ENCODE data around the gene BCR. TPM values are rescaled to one million over a fixed set of nuclear protein-coding genes. Genes with fewer than 3 reads are reported as not detected.
A peak's percentile ranks its signal among the peaks of the same experiment; 100 is the strongest.

Gene BCR
- total and polyA plus RNA-seq, 2 experiments from 2014 or later: 38.8 to 42.2 TPM

DNA sequence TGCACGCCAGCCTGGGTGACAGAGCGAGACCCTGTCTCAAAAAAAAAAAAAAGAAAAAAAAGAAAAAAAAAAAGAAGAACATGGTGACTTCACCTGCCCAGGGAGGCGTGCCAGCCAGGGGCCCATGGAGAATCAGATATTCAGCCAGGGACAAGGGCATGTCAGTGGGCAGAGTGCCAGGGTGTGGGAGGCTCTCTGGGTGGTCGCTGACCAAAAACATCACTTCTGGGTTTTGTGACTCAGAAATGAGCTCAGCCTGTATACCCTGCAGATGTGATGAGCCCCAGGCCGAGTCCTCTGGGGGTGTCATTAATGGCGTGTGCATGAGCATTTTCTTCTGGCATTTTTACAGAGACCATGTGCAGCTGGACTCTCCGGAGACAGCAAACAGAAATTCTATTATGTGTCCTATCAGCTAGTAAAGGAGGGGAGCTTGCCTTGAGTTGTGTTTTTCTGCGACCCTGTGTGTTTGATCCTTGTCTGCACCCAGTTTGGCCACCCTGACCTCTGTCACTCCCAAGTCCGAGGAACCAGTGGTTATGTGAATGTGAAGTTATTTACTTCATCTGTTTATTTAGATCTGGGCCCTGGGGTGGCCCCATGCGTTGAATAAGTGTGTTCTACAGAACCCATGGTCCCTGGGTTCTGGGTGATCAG, 53.6 kb downstream of the BCR start:
- Histone ChIP-seq H3K4me2 (peak overlapping the region; percentile 43), H2AFZ (no peak overlapping the region), H3K9me2 (replicated peaks; ENCODE audit: insufficient read depth) (no peaks in the 10 kb centered on the region), H3K9me3 (ENCODE audit: low read depth) (peaks cover 4% of the 10 kb centered on the region), H3K4me3 (no peak overlapping the region), H3K4me1 (ENCODE audit: insufficient read depth) (peaks cover 14% of the 10 kb centered on the region), H3K27me3 (no peaks in the 10 kb centered on the region), H3K27ac (peak overlapping the region; percentile 13), H4K20me1 (ENCODE audit: insufficient read depth, poor library complexity, severe bottlenecking) (peaks cover 66% of the 10 kb centered on the region), H3K79me2 (peaks cover 98% of the 10 kb centered on the region), H3K36me3 (replicated peaks; ENCODE audit: insufficient read depth, low read depth) (no peaks in the 10 kb centered on the region)
- DNase-seq (ENCODE audit: low spot score): peak; percentile 52
- WGBS (ENCODE audit: low lambda C conversion rate, missing lambda C conversion rate): 66% methylated on average over 10 of the region's 10 CpGs
- TF ChIP-seq, protein P1, sequence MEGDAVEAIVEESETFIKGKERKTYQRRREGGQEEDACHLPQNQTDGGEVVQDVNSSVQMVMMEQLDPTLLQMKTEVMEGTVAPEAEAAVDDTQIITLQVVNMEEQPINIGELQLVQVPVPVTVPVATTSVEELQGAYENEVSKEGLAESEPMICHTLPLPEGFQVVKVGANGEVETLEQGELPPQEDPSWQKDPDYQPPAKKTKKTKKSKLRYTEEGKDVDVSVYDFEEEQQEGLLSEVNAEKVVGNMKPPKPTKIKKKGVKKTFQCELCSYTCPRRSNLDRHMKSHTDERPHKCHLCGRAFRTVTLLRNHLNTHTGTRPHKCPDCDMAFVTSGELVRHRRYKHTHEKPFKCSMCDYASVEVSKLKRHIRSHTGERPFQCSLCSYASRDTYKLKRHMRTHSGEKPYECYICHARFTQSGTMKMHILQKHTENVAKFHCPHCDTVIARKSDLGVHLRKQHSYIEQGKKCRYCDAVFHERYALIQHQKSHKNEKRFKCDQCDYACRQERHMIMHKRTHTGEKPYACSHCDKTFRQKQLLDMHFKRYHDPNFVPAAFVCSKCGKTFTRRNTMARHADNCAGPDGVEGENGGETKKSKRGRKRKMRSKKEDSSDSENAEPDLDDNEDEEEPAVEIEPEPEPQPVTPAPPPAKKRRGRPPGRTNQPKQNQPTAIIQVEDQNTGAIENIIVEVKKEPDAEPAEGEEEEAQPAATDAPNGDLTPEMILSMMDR (IDR thresholded peaks at IDR 0.05; ENCODE audit: poor library complexity): no peak
- TF ChIP-seq EZH2phosphoT487 (IDR thresholded peaks at IDR 0.05; ENCODE audit: low read depth, severe bottlenecking, unreplicated experiment) (no peak), EZH2 (IDR thresholded peaks at IDR 0.05; ENCODE audit: borderline replicate concordance) (no peak)

DNA sequence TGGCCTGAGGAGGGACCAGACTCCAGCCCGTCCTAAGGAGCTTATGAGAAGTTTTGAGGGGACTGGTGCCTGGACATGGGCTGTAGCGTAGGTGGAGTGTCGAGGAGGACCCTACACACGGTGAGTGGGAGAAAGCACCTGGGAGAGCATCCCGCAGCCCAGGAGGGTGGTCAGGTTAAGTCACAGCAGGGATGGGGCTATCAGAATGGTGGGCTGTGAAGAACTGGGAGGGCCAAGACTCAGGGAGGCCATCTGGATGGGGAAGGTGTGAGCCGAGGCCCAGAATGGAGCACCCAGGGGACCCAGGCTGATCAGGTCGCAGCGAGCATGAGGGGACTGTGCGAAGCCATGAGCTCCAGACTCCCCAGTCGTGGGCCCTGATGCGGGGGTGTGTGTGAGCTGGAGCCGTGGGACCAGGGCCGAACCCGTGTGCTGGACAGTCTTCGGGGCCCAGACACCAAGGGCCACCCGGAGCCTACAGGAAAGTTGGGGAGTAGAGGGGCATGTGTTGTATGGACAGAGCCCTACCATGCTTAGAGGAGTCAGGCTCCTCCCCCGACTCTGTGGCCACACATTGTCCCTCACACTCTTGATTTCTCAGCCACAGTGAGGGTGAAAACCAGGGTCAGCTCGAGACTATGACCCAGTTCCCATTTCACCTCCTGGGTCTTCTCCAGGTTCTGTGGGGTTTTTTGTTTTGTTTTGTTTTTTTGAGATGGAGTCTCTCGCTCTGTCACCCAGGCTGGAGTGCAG, 54.3 kb downstream of the BCR start:
- Histone ChIP-seq H3K4me3 (no peak overlapping the region), H3K79me2 (peaks cover 98% of the 10 kb centered on the region), H2AFZ (no peak overlapping the region), H3K36me3 (replicated peaks; ENCODE audit: insufficient read depth, low read depth) (no peaks in the 10 kb centered on the region), H3K27me3 (no peaks in the 10 kb centered on the region), H3K4me2 (peak overlapping the region; percentile 43), H3K9me3 (ENCODE audit: low read depth) (no peaks in the 10 kb centered on the region), H3K9me2 (replicated peaks; ENCODE audit: insufficient read depth) (no peaks in the 10 kb centered on the region), H4K20me1 (ENCODE audit: insufficient read depth, poor library complexity, severe bottlenecking) (peaks cover 71% of the 10 kb centered on the region), H3K27ac (peak overlapping the region; percentile 13), H3K4me1 (ENCODE audit: insufficient read depth) (peaks cover 14% of the 10 kb centered on the region)
- no peak for DNase-seq (ENCODE audit: low spot score)
- TF ChIP-seq, protein P1 (IDR thresholded peaks at IDR 0.05; ENCODE audit: poor library complexity): no peak
- TF ChIP-seq EZH2 (IDR thresholded peaks at IDR 0.05; ENCODE audit: borderline replicate concordance): no peak
- TF ChIP-seq EZH2phosphoT487 (IDR thresholded peaks at IDR 0.05; ENCODE audit: low read depth, severe bottlenecking, unreplicated experiment): no peak
- 96% methylated on average over 12 of the region's 19 CpGs for WGBS (ENCODE audit: low lambda C conversion rate, missing lambda C conversion rate)

DNA sequence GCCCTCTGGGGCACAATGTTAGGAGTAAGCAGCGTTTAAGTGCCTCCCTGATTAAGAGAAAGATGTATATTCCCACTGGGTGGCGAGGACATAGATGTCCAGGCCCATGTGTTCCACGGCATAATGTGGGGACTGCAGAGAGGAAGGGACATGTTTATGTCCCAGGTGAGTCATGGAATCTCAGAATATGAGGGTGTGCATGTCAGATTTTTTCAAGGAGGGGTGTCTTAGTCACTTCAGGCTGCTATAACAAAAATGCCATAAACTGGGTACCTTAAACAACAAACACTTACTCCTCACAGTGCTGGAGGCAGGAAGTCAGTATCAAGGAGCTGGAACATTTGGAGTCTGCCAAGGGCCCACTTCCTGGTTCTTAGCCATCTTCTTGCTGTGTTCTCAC, 55.1 kb downstream of the BCR start:
- Histone ChIP-seq H3K27ac (no peak overlapping the region), H3K9me3 (ENCODE audit: low read depth) (no peaks in the 10 kb centered on the region), H3K4me3 (no peak overlapping the region), H4K20me1 (ENCODE audit: insufficient read depth, poor library complexity, severe bottlenecking) (peaks cover 68% of the 10 kb centered on the region), H3K79me2 (peaks cover 98% of the 10 kb centered on the region), H3K4me2 (no peak overlapping the region), H2AFZ (no peak overlapping the region), H3K27me3 (no peaks in the 10 kb centered on the region), H3K4me1 (ENCODE audit: insufficient read depth) (peaks cover 14% of the 10 kb centered on the region), H3K9me2 (replicated peaks; ENCODE audit: insufficient read depth) (no peaks in the 10 kb centered on the region), H3K36me3 (replicated peaks; ENCODE audit: insufficient read depth, low read depth) (no peaks in the 10 kb centered on the region)
- WGBS (ENCODE audit: low lambda C conversion rate, missing lambda C conversion rate): 89% methylated on average over 3 of the region's 3 CpGs
- TF ChIP-seq, protein P1 (IDR thresholded peaks at IDR 0.05; ENCODE audit: poor library complexity): no peak
- TF ChIP-seq EZH2phosphoT487 (IDR thresholded peaks at IDR 0.05; ENCODE audit: low read depth, severe bottlenecking, unreplicated experiment) (no peak), EZH2 (IDR thresholded peaks at IDR 0.05; ENCODE audit: borderline replicate concordance) (no peak)
- no peak for DNase-seq (ENCODE audit: low spot score)

Data from hepatocyte (in vitro differentiated cells).